Right ventricle myocardium superior (tissue), 1 donor: ENCODE measurements around the gene KRTAP3-3. TPM values are rescaled to one million over a fixed set of nuclear protein-coding genes. Genes with fewer than 3 reads are reported as not detected.
A peak's percentile ranks its signal among the peaks of the same experiment; 100 is the strongest.
"Not testable (repeated sequence)": the region's sequence is repeated elsewhere in the genome, so short reads cannot be mapped to it uniquely, and the experiment has no call there.

Source experiments
- ATAC-seq: fragments of 200-7000 bp; cut with Tn5 transposase; one replicate; pipeline ENCODE4 v1.9.1; 2020; ENCODE audit warnings: mild to moderate bottlenecking; ENCODE audit not compliant: poor library complexity
- DNase-seq: peaks from one replicate; pipeline ENCODE4 v3.0.0-alpha.2; 2020
- intact Hi-C: fragments of 100-400 bp; cut with DNase I; formaldehyde crosslinking; loops from one replicate; pipeline ENCODE4 v1.11.2; 2022
- long read RNA-seq: library from polyadenylated mRNA; unstranded; transcript quantifications from one replicate; pipeline ENCODE4 v2.0.0, GENCODE V29; 2021
- total RNA-seq: library from RNA; stranded (reverse); fragmentation: NEBNext Ultra II Directional; extraction: Animal tissue kit (Norgen Biotek cat#: 25700); gene quantifications from one replicate; pipeline ENCODE4 v1.2.1, GENCODE V29; 2021
- donor health status: DM: no; HTN: yes; CAD: no; lungs with severe emphysema.

Gene KRTAP3-3
- total RNA-seq = not detected
- long read RNA-seq = 0 reads

- no peak for DNase-seq
- ATAC-seq = no peak
- intact Hi-C loops = no loop called here
These were observed at the start of gene KRTAP3-3 for GRCh38 chr17:40993839-40994238. Gene KRTAP3-3, minus strand, starts transcription at chr17:40994164. Its CDS starts 67 bp downstream, at chr17:40994097.

- ATAC-seq (no peak), DNase-seq (no peak)
- intact Hi-C loops = no loop called here
These were observed 49.0 kb upstream of the KRTAP3-3 start for GRCh38 chr17:41042953-41043352.

GRCh38 chr17:41040783-41041571 is 47.0 kb upstream of the KRTAP3-3 start, which contains the start of gene KRTAP1-1:
Gene KRTAP1-1, minus strand, starts transcription at chr17:41041450. Its CDS starts 53 bp downstream, at chr17:41041397.
- DNase-seq, intact Hi-C loops: not testable (repeated sequence)

GRCh38 chr17:41037853-41038350 is 43.9 kb upstream of the KRTAP3-3 start:
- DNase-seq = no peak
- intact Hi-C loops = no loop called here
- no peak for ATAC-seq

More at GRCh38 chr17:41040783-41041571, 47.0 kb upstream of the KRTAP3-3 start, which contains the start of gene KRTAP1-1:
- ATAC-seq = not testable (repeated sequence)

- DNase-seq, ATAC-seq, intact Hi-C loops: not testable (repeated sequence)
These were observed 40.5 kb upstream of the KRTAP3-3 start, which contains the start of gene KRTAP1-3 for GRCh38 chr17:41034346-41034935. Gene KRTAP1-3, minus strand, starts transcription at chr17:41034874. Its CDS starts 53 bp downstream, at chr17:41034821.

GRCh38 chr17:41029633-41030245 is 35.8 kb upstream of the KRTAP3-3 start, which contains the start of gene KRTAP1-4:
Gene KRTAP1-4, minus strand, starts transcription at chr17:41030195. Its CDS starts 117 bp downstream, at chr17:41030078.
- DNase-seq (no peak), ATAC-seq (no peak)
- intact Hi-C loops = no loop called here

GRCh38 chr17:41026715-41027471 is 32.9 kb upstream of the KRTAP3-3 start, which contains the start of gene KRTAP1-5:
Gene KRTAP1-5, minus strand, starts transcription at chr17:41027208. Its CDS starts 53 bp downstream, at chr17:41027155.
- intact Hi-C loops = no loop called here
- DNase-seq = no peak
- no peak for ATAC-seq

- intact Hi-C loops = no loop called here
- no peak for DNase-seq
- no peak for ATAC-seq
These were observed 30.7 kb upstream of the KRTAP3-3 start for GRCh38 chr17:41024697-41025096.

GRCh38 chr17:41020336-41020735 is 26.4 kb upstream of the KRTAP3-3 start:
- intact Hi-C loops = no loop called here
- DNase-seq (no peak), ATAC-seq (no peak)

GRCh38 chr17:41019415-41019814 is 25.5 kb upstream of the KRTAP3-3 start:
- intact Hi-C loops = no loop called here
- ATAC-seq (no peak), DNase-seq (no peak)

GRCh38 chr17:41018541-41018940 is 24.6 kb upstream of the KRTAP3-3 start:
- intact Hi-C loops = no loop called here
- DNase-seq (no peak), ATAC-seq (no peak)

- intact Hi-C loops = no loop called here
- no peak for ATAC-seq
These were observed 22.7 kb upstream of the KRTAP3-3 start for GRCh38 chr17:41016578-41017215.

GRCh38 chr17:41015454-41015853 is 21.5 kb upstream of the KRTAP3-3 start:
- ATAC-seq = no peak
- intact Hi-C loops = no loop called here

More at GRCh38 chr17:41016578-41017215, 22.7 kb upstream of the KRTAP3-3 start:
- DNase-seq = no peak

GRCh38 chr17:41013606-41014005 is 19.6 kb upstream of the KRTAP3-3 start:
- DNase-seq = no peak
- intact Hi-C loops = no loop called here
- peak; percentile 48 for ATAC-seq

More at GRCh38 chr17:41015454-41015853, 21.5 kb upstream of the KRTAP3-3 start:
- no peak for DNase-seq

- intact Hi-C loops = no loop called here
- no peak for DNase-seq
- ATAC-seq = no peak
These were observed 19.2 kb upstream of the KRTAP3-3 start for GRCh38 chr17:41013181-41013580.

- ATAC-seq (no peak), DNase-seq (no peak)
- intact Hi-C loops = no loop called here
These were observed 18.6 kb upstream of the KRTAP3-3 start for GRCh38 chr17:41012326-41013120.

- intact Hi-C loops = no loop called here
- no peak for ATAC-seq
- DNase-seq = no peak
These were observed 16.5 kb upstream of the KRTAP3-3 start for GRCh38 chr17:41010441-41010840.
